ENCODE data around the gene MAP4K3.

DNA sequence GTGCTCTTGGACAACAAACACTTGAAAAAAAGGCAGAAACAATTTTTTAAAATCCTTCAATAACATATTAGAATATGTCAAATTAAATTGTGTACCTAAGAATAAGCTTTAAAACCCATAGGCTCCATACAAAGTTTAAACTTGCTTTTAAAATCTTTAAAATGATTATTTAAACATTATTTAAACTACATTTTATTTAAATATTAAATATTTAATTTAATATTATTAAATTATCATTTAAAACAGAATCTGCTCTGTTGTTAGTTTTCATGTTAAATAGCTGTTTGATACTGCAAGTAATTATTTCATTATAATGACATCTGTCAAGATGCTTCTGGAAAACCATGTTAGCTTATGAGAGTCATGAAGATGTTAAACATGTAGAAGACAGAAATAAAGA lies 75.6 kb downstream of the MAP4K3 start:
- TF ChIP-seq, protein P1, sequence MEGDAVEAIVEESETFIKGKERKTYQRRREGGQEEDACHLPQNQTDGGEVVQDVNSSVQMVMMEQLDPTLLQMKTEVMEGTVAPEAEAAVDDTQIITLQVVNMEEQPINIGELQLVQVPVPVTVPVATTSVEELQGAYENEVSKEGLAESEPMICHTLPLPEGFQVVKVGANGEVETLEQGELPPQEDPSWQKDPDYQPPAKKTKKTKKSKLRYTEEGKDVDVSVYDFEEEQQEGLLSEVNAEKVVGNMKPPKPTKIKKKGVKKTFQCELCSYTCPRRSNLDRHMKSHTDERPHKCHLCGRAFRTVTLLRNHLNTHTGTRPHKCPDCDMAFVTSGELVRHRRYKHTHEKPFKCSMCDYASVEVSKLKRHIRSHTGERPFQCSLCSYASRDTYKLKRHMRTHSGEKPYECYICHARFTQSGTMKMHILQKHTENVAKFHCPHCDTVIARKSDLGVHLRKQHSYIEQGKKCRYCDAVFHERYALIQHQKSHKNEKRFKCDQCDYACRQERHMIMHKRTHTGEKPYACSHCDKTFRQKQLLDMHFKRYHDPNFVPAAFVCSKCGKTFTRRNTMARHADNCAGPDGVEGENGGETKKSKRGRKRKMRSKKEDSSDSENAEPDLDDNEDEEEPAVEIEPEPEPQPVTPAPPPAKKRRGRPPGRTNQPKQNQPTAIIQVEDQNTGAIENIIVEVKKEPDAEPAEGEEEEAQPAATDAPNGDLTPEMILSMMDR (IDR thresholded peaks at IDR 0.05): no peak
- no peak for TF ChIP-seq EZH2 (IDR thresholded peaks at IDR 0.05; ENCODE audit: borderline replicate concordance, insufficient read depth, low read depth, low read length, poor library complexity, severe bottlenecking)

All from B cell (primary cell).